Activated gamma-delta T cell (primary cell): ENCODE data around the gene SEC14L1.

ENCODE experiments used
- DNase-seq: peaks from one replicate; lab custom pipeline; 2025; lab: John Stamatoyannopoulos, UW

The SEC14L1 gene

DNA sequence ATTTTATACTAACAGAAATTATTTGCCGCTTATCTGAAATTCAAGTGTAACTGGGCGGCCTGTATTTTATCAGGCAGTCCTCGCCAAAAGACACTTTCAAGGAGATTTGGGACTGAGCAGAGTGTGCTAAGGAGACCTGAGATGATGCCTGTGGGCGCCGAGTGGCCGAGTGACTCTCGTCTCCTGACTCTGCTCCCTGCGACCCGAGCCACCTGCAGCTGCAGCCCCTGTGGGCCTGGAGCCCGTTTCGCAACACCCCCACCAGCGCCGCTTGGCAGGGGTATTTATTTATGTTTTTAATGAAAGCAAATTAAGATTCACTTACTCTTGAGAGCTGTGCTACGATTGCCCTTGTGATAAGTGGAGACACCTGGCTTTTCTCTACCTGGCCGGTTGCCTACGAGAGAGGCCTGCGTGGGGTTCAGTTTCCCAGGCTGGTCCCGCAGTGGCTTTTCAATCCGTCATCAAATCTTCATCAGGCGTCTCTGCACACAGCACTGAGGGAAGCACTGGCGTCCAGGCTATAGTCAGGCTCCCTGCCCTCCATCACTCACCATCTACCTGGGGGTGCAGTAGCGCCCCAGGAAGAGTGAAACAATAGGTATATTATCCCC, 124.0 kb downstream of the SEC14L1 start:
- DNase-seq: no peak

DNA sequence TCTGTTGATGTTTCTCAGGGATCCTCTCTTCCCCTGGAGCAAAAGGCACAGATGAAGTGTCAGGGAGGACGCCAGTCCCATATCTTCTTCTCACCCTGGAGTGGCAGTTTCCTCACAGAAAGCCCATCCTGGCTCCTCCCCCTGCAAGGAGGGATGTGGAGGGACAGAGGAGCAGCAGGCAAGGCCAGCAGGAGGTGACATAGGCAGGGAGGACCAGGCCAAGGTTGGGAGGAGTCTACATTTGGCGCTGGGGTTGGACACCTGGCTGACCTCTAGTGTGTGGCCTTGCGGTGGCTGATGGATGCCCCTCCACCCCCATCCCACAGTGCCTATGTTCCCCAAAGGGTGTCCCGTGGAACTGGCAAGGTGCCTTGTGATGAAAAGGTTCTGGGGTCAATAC, 125.4 kb downstream of the SEC14L1 start:
- no peak for DNase-seq
